Mesenchymal stem cell (in vitro differentiated cells and primary cell): Measurements from ENCODE around the gene TBL3. TPM values are rescaled to one million over a fixed set of nuclear protein-coding genes. Genes with fewer than 3 reads are reported as not detected.

Experiments used
- small RNA-seq: library from polyadenylated mRNA; stranded (forward); fragments of <200 nt; extraction: miRNeasy Mini kit (QIAGEN cat#:217004); gene quantifications from one replicate; pipeline ENCODE3, GENCODE V24; 2013; ENCODE audit warnings: low read depth

TBL3 gene

Small RNA genes lying within 50 kb of the gene (small RNA-seq; reads per million reads assigned to genes)
- 0.86 reads per million for gene AC005363.2
- not detected for gene RN7SL219P
- gene SNORA10: not detected
- not detected for gene SNORA64
